ENCODE measurements around the gene ELOVL3. TPM values are rescaled to one million over a fixed set of nuclear protein-coding genes. Genes with fewer than 3 reads are reported as not detected.
"Not testable (repeated sequence)": the region's sequence is repeated elsewhere in the genome, so short reads cannot be mapped to it uniquely, and the experiment has no call there.

The ELOVL3 gene, protein sequence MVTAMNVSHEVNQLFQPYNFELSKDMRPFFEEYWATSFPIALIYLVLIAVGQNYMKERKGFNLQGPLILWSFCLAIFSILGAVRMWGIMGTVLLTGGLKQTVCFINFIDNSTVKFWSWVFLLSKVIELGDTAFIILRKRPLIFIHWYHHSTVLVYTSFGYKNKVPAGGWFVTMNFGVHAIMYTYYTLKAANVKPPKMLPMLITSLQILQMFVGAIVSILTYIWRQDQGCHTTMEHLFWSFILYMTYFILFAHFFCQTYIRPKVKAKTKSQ
- polyA plus RNA-seq, result 0.12 TPM
- long read RNA-seq, donor 1, result 0 reads
- long read RNA-seq, donor 2, result 0 reads
- long read RNA-seq, donor 3, result 0 reads
- long read RNA-seq, donor 4, result 0 reads
- long read RNA-seq, donor 5, result 0 reads
- long read RNA-seq, donor 6, partial matches to known transcripts, result 0 of 1 reads
- long read RNA-seq, donor 6, other reads (novel, unspliced or antisense), result 0 of 1 reads
- long read RNA-seq, donor 7, result 0 reads
- long read RNA-seq, donor 8, partial matches to known transcripts, result 0 of 1 reads
- long read RNA-seq, donor 8, other reads (novel, unspliced or antisense), result 0 of 1 reads
- long read RNA-seq, donor 9, result 0 reads
- long read RNA-seq, donor 10, result 0 reads
- long read RNA-seq, donor 11, result 0 reads

DNA sequence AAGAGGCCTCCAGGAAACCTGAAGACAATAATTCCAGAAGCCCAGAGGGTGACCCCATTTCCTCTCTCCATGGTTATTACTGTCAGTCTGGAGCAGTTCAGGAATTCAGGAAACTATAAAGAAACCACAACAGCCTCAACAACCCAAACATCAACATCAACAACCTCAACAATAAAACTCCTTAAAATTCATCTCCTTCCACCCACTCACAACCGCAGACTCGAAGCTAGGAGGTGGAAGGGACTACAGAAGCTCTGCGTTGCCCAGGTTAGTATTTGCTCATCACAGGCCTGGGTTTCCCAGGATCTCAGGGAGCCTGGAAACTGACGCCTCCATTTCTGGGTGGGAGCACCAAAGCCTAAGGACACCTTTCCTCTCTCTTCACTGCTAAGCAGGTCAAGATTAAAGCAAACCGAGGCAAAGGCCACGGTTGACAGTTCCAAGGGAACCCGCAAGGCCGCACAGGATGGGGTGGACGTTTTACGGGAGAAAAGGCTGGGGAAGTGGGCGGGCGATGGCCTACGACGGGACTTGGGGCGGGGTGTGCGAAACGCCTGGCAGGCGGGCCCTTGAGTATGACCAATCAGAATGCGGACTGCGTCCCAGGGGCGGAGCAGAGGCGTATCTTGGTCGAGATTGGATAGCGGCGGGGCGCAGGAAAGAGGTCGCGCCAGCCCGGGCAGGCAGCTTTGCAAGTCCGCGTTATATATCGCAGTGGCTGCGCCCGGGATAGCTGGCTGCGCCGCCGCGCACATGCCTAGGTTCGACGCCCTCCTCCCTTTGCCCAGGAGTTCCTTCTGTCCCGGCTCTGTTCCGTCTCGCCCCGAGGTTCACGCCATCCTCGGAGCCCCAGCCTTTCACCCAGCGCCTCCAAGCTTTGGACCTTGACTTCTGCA, at the start of gene ELOVL3:
Gene ELOVL3 (plus strand): TSS at position 654 of the 896 bp plus-strand sequence. CDS start 250 bp downstream, outside the sequence.
- Histone ChIP-seq H3K36me3 (ENCODE audit: control insufficient read depth, insufficient read depth, low read length) (no peaks in the 10 kb centered on the region), H3K4me1 (ENCODE audit: control insufficient read depth, insufficient read depth, low read length) (peaks cover 14% of the 10 kb centered on the region), H3K27me3 (ENCODE audit: control insufficient read depth, insufficient read depth, low read length) (peaks cover 44% of the 10 kb centered on the region), H3K4me3 (ENCODE audit: low read length) (peak within 1 kb of the TSS; percentile 23), H3K9me3 (ENCODE audit: control insufficient read depth, low read depth, low read length) (peaks cover 13% of the 10 kb centered on the region), H3K27ac (ENCODE audit: low read length) (peak within 1 kb of the TSS; percentile 23)
- WGBS (ENCODE audit: insufficient coverage, low lambda C conversion rate), result no CpG with 5 or more reads among the region's 47 CpGs
- peak; percentile 89 to 94 for DNase-seq

DNA sequence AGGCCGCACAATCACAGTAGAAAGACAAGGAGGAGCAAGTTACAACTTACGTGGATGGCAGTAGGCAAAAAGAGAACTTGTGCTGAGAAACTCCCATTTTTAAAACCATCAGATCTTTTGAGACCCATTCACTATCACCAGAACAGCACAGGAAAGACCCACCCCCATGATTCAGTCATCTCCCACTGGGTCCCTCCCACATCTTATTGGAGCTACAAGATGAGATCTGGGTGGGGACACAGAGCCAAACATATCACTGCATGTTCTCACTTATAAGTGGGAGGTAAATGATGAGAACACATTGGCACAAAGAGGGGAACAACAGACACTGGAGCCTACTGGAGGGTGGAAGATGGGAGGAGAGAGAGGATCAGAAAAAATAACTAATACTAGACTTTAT, 41.5 kb upstream of the ELOVL3 start:
- WGBS (ENCODE audit: insufficient coverage, low lambda C conversion rate), result no CpG with 5 or more reads among the region's 2 CpGs
- H3K9me3 ChIP-seq (ENCODE audit: control insufficient read depth, low read depth, low read length), result no peaks in the 10 kb centered on the region
- no peak overlapping the region for H3K27ac ChIP-seq (ENCODE audit: low read length)
- no peak overlapping the region for H3K4me3 ChIP-seq (ENCODE audit: low read length)
- H3K27me3 ChIP-seq (ENCODE audit: control insufficient read depth, insufficient read depth, low read length), result no peaks in the 10 kb centered on the region
- peaks cover 12% of the 10 kb centered on the region for H3K4me1 ChIP-seq (ENCODE audit: control insufficient read depth, insufficient read depth, low read length)
- H3K36me3 ChIP-seq (ENCODE audit: control insufficient read depth, insufficient read depth, low read length), result no peaks in the 10 kb centered on the region
- DNase-seq, result no peak

DNA sequence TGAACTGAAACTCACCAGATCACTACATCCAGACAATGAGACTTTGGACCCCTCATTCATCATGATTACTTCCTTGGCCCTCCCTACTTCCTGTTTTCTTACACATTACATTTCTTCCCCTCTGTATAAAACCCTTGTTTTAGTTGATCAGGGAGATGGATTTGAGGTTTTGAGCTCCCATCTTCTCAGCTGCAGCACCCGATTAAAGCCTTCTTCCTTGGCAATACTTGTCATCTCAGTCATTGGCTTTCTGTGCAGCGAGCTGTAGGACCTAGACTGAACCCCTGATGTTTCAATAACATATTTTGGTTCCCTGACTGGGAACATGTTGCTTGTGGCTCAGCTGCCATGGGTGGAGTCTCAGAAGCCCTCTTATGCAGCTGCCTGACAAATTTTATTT, 40.8 kb upstream of the ELOVL3 start:
- H3K4me1 ChIP-seq (ENCODE audit: control insufficient read depth, insufficient read depth, low read length), result peaks cover 12% of the 10 kb centered on the region
- H3K36me3 ChIP-seq (ENCODE audit: control insufficient read depth, insufficient read depth, low read length), result no peaks in the 10 kb centered on the region
- no peaks in the 10 kb centered on the region for H3K27me3 ChIP-seq (ENCODE audit: control insufficient read depth, insufficient read depth, low read length)
- H3K4me3 ChIP-seq (ENCODE audit: low read length), result no peak overlapping the region
- H3K9me3 ChIP-seq (ENCODE audit: control insufficient read depth, low read depth, low read length), result no peaks in the 10 kb centered on the region
- no CpG with 5 or more reads among the region's 2 CpGs for WGBS (ENCODE audit: insufficient coverage, low lambda C conversion rate)
- DNase-seq, result no peak
- no peak overlapping the region for H3K27ac ChIP-seq (ENCODE audit: low read length)

DNA sequence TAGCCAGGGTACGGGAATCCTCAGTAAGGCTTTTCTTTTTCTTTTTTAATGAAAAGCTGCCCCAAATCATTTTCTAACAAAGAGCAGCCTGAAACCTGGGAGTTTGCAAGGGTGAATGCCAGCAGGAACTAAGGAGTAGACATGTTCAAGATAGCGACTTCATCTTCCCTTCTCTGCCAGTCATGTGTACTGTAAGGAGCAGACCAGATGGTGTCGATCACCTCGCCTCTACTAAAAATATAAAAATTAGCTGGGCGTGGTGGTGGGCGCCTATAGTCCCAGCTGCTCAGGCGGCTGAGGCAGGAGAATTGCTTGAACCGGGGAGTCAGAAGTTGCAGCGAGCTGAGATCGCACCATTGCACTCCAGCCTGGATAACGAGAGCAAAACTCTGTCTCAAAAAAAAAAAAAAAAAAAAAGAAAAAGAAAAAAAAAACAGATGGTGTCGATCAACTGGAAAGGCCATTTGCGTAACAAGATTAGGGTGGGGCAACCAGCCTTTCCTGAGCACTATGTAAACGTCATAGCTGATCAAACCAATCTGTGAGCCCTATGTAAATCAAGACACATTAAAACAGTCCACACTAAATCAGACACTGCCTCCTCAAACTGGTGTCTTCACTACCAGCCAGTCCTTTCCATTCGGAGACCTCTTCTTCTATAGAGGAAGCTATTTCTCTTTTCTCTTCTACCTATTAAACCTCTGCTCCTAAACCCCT, 40.1 kb upstream of the ELOVL3 start:
- Histone ChIP-seq H3K27ac (ENCODE audit: low read length) (no peak overlapping the region), H3K36me3 (ENCODE audit: control insufficient read depth, insufficient read depth, low read length) (no peaks in the 10 kb centered on the region), H3K9me3 (ENCODE audit: control insufficient read depth, low read depth, low read length) (peaks cover 5% of the 10 kb centered on the region), H3K4me1 (ENCODE audit: control insufficient read depth, insufficient read depth, low read length) (peaks cover 12% of the 10 kb centered on the region), H3K4me3 (ENCODE audit: low read length) (no peak overlapping the region), H3K27me3 (ENCODE audit: control insufficient read depth, insufficient read depth, low read length) (no peaks in the 10 kb centered on the region)
- 80% methylated on average over 1 of the region's 15 CpGs for WGBS (ENCODE audit: insufficient coverage, low lambda C conversion rate)
- no peak for DNase-seq

DNA sequence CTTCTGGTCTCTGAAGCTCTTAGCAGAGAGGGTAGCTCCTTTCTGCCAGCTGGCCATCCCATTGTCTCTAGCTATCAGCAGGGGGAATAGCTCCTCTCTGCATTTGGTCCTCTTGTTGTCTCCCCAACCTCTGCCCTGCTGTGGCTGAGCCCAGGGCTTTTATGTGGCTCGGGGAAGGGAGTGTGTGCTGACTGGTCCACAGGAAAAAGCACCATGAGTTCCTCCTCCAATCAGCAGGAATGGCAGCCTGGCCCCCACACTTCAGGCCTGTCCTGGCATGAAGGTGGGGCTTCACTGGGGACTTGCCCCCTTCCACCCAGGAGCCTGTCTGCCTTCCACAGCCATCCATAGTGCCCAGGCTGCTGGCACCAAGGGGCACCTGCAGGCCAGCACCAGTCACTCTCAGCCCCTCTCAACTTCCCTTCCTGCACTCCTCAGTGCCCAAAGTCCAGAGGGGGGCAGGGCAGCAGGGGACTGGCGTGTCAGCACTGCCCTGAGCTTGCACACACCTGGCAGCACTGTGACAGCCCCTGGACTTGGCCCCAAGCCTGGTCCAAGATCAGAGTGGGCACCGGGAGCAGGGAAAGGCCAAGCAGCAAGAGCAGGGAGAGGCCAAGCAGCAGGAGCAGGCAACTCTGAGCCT, 37.7 kb upstream of the ELOVL3 start:
- Histone ChIP-seq H3K9me3 (ENCODE audit: control insufficient read depth, low read depth, low read length) (peaks cover 11% of the 10 kb centered on the region), H3K4me1 (ENCODE audit: control insufficient read depth, insufficient read depth, low read length) (peaks cover 12% of the 10 kb centered on the region), H3K4me3 (ENCODE audit: low read length) (no peak overlapping the region), H3K36me3 (ENCODE audit: control insufficient read depth, insufficient read depth, low read length) (no peaks in the 10 kb centered on the region), H3K27ac (ENCODE audit: low read length) (no peak overlapping the region), H3K27me3 (ENCODE audit: control insufficient read depth, insufficient read depth, low read length) (no peaks in the 10 kb centered on the region)
- DNase-seq, result peak; percentile 41 to 66
- no CpG with 5 or more reads among the region's 3 CpGs for WGBS (ENCODE audit: insufficient coverage, low lambda C conversion rate)

DNA sequence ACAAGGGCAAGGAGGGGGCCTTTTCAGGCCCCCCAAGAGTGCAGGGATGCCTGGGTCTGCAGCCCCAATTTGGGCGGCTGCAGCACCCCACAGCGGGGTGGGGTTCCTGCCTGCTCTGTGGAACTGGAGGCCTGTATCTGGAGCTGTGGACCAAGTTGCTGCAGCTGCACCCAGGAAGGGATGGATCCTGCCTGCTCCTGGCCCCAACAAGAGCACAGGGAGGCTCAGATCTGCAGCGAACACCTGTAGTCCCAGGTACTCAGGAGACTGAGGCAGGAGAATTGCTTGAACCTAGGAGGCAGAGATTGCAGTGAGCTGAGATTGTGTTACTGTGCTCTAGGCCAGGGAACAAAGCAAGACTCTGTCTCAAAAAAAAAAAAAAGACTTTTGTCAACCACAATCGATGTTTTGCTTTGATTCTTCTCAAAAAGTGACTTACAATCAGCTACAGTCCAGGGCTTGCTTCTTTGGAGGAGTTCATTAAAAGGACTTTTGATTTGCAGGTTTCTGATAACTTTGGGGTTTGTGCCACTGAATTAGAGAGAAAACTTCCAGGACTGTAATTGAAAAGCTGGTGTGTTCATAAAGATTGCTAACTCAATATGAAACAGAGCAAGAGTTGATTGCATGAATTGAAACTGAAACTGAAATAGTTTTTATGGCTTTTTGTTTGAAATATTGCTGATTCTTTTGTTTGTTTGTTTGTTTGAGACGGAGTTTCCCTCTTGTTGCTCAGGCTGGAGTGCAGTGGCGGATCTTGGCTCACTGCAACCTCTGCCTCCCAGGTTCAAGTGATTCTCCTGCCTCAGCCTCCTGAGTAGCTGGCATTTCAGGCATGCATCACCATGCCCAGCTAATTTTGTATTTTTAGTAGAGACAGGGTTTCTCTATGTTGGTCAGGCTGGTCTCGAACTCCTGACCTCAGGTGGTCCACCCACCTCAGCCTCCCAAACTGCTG, 36.9 kb upstream of the ELOVL3 start:
- not testable (repeated sequence) for H3K36me3 ChIP-seq (ENCODE audit: control insufficient read depth, insufficient read depth, low read length); H3K27me3 ChIP-seq (ENCODE audit: control insufficient read depth, insufficient read depth, low read length); H3K4me3 ChIP-seq (ENCODE audit: low read length)
- Histone ChIP-seq H3K27ac (ENCODE audit: low read length) (peak overlapping the region; percentile 32), H3K4me1 (ENCODE audit: control insufficient read depth, insufficient read depth, low read length) (peaks cover 12% of the 10 kb centered on the region), H3K9me3 (ENCODE audit: control insufficient read depth, low read depth, low read length) (peaks cover 11% of the 10 kb centered on the region)
- DNase-seq, result peak; percentile 8 to 52
- WGBS (ENCODE audit: insufficient coverage, low lambda C conversion rate), result 0% methylated on average over 1 of the region's 7 CpGs

DNA sequence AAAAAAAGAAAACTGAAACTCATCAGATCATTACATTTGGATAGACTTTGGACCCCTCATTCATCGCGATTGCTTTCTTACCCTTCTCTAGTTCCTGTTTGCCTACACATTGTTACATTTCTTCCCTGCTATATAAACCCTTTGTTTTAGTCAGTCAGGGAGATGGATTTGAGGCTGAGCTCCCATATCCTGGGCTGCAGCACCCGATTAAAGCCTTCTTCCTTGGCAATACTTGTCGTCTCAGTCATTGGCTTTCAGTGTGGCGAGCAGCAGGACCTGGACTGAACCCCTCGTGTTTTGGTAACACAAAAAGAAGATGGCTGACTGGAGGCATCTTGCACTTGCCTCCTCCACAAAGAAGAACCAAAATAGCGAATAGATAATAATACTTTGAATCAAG, 34.1 kb upstream of the ELOVL3 start:
- Histone ChIP-seq H3K27me3 (ENCODE audit: control insufficient read depth, insufficient read depth, low read length) (no peaks in the 10 kb centered on the region), H3K4me1 (ENCODE audit: control insufficient read depth, insufficient read depth, low read length) (peaks cover 12% of the 10 kb centered on the region), H3K9me3 (ENCODE audit: control insufficient read depth, low read depth, low read length) (peaks cover 11% of the 10 kb centered on the region), H3K4me3 (ENCODE audit: low read length) (no peak overlapping the region), H3K27ac (ENCODE audit: low read length) (no peak overlapping the region), H3K36me3 (ENCODE audit: control insufficient read depth, insufficient read depth, low read length) (no peaks in the 10 kb centered on the region)
- DNase-seq, result no peak
- WGBS (ENCODE audit: insufficient coverage, low lambda C conversion rate), result 33% methylated on average over 2 of the region's 7 CpGs

DNA sequence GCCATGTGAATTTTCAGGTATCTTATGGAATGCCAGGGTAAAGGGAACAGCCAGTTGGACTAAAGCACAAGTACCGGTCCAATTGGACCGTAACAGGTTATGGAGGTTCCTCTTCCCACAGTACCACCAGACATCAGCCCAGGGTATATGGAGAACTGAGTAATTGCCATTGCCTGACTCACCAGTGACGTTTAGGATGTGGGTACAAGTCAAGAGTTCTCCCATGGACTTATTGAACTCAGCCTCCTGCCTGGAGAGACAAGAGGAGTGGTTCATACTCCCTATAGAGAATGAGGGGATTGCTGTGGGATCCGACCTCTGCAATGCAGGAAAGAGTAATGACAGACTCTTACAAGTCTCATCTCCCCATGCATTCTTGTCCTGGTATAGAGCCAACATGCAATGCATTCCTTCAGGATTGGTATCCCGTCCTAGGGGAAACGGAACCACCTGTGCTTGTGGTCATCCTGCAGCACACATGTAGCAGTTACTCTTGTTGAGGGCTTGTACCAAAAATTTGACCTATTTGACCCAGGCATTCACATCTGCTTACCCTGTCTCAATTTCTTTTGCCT, 30.7 kb upstream of the ELOVL3 start:
- peaks cover 11% of the 10 kb centered on the region for H3K9me3 ChIP-seq (ENCODE audit: control insufficient read depth, low read depth, low read length)
- H3K36me3 ChIP-seq (ENCODE audit: control insufficient read depth, insufficient read depth, low read length), result no peaks in the 10 kb centered on the region
- H3K4me3 ChIP-seq (ENCODE audit: low read length), result no peak overlapping the region
- H3K27ac ChIP-seq (ENCODE audit: low read length), result no peak overlapping the region
- no peaks in the 10 kb centered on the region for H3K27me3 ChIP-seq (ENCODE audit: control insufficient read depth, insufficient read depth, low read length)
- no peaks in the 10 kb centered on the region for H3K4me1 ChIP-seq (ENCODE audit: control insufficient read depth, insufficient read depth, low read length)
- no CpG with 5 or more reads among the region's 6 CpGs for WGBS (ENCODE audit: insufficient coverage, low lambda C conversion rate)
- no peak for DNase-seq

DNA sequence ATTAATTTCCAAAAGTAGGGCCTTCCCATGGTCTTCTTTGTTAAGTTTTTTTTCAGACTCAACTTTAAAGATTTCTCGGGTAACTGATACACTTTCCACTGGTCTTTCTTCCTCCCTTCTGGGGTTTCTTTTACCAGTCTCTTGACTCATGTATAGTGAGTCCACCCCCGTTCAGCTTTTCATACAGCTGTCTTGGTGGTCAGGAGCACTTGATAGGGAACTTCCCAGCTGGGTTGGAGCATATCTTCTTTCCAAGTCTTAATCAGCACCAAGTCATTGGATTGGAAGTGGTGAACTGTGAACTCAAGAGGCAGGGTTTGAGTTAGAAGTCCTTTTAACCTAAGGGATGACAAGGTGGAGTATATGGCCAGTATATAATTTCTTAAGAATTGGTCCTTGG, 29.2 kb upstream of the ELOVL3 start:
- no peak for DNase-seq
- Histone ChIP-seq H3K9me3 (ENCODE audit: control insufficient read depth, low read depth, low read length) (peaks cover 14% of the 10 kb centered on the region), H3K4me3 (ENCODE audit: low read length) (no peak overlapping the region), H3K36me3 (ENCODE audit: control insufficient read depth, insufficient read depth, low read length) (no peaks in the 10 kb centered on the region), H3K27ac (ENCODE audit: low read length) (no peak overlapping the region), H3K27me3 (ENCODE audit: control insufficient read depth, insufficient read depth, low read length) (no peaks in the 10 kb centered on the region), H3K4me1 (ENCODE audit: control insufficient read depth, insufficient read depth, low read length) (no peaks in the 10 kb centered on the region)
- 100% methylated on average over 1 of the region's 2 CpGs for WGBS (ENCODE audit: insufficient coverage, low lambda C conversion rate)
